PC-9 (cell line): ENCODE measurements around the gene IMMP2L. TPM values are rescaled to one million over a fixed set of nuclear protein-coding genes. Genes with fewer than 3 reads are reported as not detected.

Source experiments
- BruUV-seq: library from RNA; stranded (reverse); fragments of 400-500 nt; replicated peaks from 2 replicates; lab custom pipeline; 2021; lab: Mats Ljungman, UMichigan
- CTCF ChIA-PET: fragments of 300-600 bp; sonication (Branson Sonifier 250); formaldehyde crosslinking; loops from one replicate; lab custom pipeline; 2022; ENCODE audit warnings: antibody characterized with exemption; lab: Charles Lee
- POLR2A ChIA-PET: fragments of 300-600 bp; sonication (Branson Sonifier 250); formaldehyde crosslinking; loops from one replicate; lab custom pipeline; 2022; ENCODE audit warnings: antibody characterized with exemption; ENCODE audit not compliant: unreplicated experiment; lab: Charles Lee
- DNase-seq, 2 experiments: peaks; one replicate each; pipeline versions ENCODE4 v3.0.0 to v3.0.0-alpha.2; 2015 to 2022; ENCODE audit warnings: mixed read lengths in 1 of 2
- H2AFZ ChIP-seq: fragments of 200-600 bp; sonication (generic); 2 replicates; pipeline ENCODE4 v1.8.1; 2017; ENCODE audit warnings: antibody characterized with exemption
- H3F3A ChIP-seq: fragments of 200-600 bp; sonication (generic); 2 replicates; pipeline ENCODE4 v1.8.1; 2017; ENCODE audit warnings: antibody characterized with exemption, mild to moderate bottlenecking, low read depth; ENCODE audit not compliant: insufficient read depth
- H3K27ac ChIP-seq: fragments of 200-600 bp; sonication (generic); 2 replicates; pipeline ENCODE4 v1.6.1; 2016; ENCODE audit warnings: mixed run types
- H3K27me3 ChIP-seq: fragments of 200-600 bp; sonication (generic); 2 replicates; pipeline ENCODE4 v1.6.1; 2016; ENCODE audit warnings: low read depth, mixed run types; ENCODE audit not compliant: insufficient read depth
- H3K36me3 ChIP-seq: fragments of 200-600 bp; sonication (generic); 2 replicates; pipeline ENCODE4 v1.6.1; 2016; ENCODE audit warnings: low read depth, mixed run types
- H3K4me1 ChIP-seq: fragments of 200-600 bp; sonication (generic); replicated peaks from 2 replicates; pipeline ENCODE4 v1.6.1; 2016; ENCODE audit warnings: mixed run types; ENCODE audit not compliant: insufficient read depth
- H3K4me2 ChIP-seq: fragments of 200-600 bp; sonication (generic); 2 replicates; pipeline ENCODE4 v1.6.1; 2017; ENCODE audit warnings: mixed run types
- H3K4me3 ChIP-seq: fragments of 200-600 bp; sonication (generic); 2 replicates; pipeline ENCODE4 v1.6.1; 2016; ENCODE audit warnings: mixed run types
- H3K79me2 ChIP-seq: fragments of 200-600 bp; sonication (generic); 2 replicates; pipeline ENCODE4 v1.6.1; 2017; ENCODE audit warnings: low read depth, mixed run types
- H3K9me2 ChIP-seq: fragments of 200-600 bp; sonication (generic); 2 replicates; pipeline ENCODE4 v1.8.1; 2017; ENCODE audit warnings: mild to moderate bottlenecking; ENCODE audit not compliant: insufficient read depth
- H3K9me3 ChIP-seq: fragments of 200-600 bp; sonication (generic); 2 replicates; pipeline ENCODE4 v1.8.1; 2016; ENCODE audit warnings: low read depth; ENCODE audit not compliant: insufficient read depth
- H4K20me1 ChIP-seq: fragments of 200-600 bp; sonication (generic); 2 replicates; pipeline ENCODE4 v1.8.1; 2017; ENCODE audit not compliant: insufficient read depth
- EZH2 ChIP-seq: fragments of 200-600 bp; sonication (generic); IDR thresholded peaks from 2 replicates; pipeline ENCODE4 v1.8.0; 2017; ENCODE audit warnings: antibody characterized with exemption, low read depth
- intact Hi-C: fragments of 100-400 bp; cut with micrococcal nuclease; formaldehyde crosslinking; loops from one replicate; pipeline ENCODE4 v1.10.0; 2022; ENCODE audit not compliant: unreplicated experiment
- total RNA-seq: library from RNA; stranded (reverse); gene quantifications from 2 replicates; pipeline ENCODE4 v1.2.3, GENCODE V29; 2021
- TF ChIP-seq, protein P1 (sequence below): fragments of 200-600 bp; sonication (generic); conservative IDR thresholded peaks from 2 replicates; pipeline ENCODE4 v1.6.1; 2017; ENCODE audit warnings: mixed run types, antibody characterized with exemption, mild to moderate bottlenecking, moderate library complexity

The IMMP2L gene
- total RNA-seq, 1 experiment from 2014 or later, result 40.5 TPM

GRCh38 chr7:111262293-111263116 is 299.8 kb downstream of the IMMP2L start:
- Histone ChIP-seq H3K4me2 (no peak overlapping the region), H3K4me1 (no peaks in the 10 kb centered on the region), H2AFZ (no peak overlapping the region), H3K4me3 (no peak overlapping the region), H3K27me3 (no peaks in the 10 kb centered on the region), H3K79me2 (no peaks in the 10 kb centered on the region), H3K9me3 (no peaks in the 10 kb centered on the region), H3K27ac (no peak overlapping the region), H3F3A (no peaks in the 10 kb centered on the region), H3K36me3 (no peaks in the 10 kb centered on the region), H4K20me1 (no peaks in the 10 kb centered on the region), H3K9me2 (no peaks in the 10 kb centered on the region)
- POLR2A ChIA-PET, result interaction anchor here (0.5 kb wide), 1 partner anchor 121 kb away, joined by 5 read pairs; no protein-coding TSS in a partner anchor
- TF ChIP-seq, protein P1, sequence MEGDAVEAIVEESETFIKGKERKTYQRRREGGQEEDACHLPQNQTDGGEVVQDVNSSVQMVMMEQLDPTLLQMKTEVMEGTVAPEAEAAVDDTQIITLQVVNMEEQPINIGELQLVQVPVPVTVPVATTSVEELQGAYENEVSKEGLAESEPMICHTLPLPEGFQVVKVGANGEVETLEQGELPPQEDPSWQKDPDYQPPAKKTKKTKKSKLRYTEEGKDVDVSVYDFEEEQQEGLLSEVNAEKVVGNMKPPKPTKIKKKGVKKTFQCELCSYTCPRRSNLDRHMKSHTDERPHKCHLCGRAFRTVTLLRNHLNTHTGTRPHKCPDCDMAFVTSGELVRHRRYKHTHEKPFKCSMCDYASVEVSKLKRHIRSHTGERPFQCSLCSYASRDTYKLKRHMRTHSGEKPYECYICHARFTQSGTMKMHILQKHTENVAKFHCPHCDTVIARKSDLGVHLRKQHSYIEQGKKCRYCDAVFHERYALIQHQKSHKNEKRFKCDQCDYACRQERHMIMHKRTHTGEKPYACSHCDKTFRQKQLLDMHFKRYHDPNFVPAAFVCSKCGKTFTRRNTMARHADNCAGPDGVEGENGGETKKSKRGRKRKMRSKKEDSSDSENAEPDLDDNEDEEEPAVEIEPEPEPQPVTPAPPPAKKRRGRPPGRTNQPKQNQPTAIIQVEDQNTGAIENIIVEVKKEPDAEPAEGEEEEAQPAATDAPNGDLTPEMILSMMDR, result no peak
- no peak for TF ChIP-seq EZH2
- BruUV-seq, result no TSS peak
- intact Hi-C loops, result no loop called here
- CTCF ChIA-PET, result no interaction called here
- no peak for DNase-seq

DNA sequence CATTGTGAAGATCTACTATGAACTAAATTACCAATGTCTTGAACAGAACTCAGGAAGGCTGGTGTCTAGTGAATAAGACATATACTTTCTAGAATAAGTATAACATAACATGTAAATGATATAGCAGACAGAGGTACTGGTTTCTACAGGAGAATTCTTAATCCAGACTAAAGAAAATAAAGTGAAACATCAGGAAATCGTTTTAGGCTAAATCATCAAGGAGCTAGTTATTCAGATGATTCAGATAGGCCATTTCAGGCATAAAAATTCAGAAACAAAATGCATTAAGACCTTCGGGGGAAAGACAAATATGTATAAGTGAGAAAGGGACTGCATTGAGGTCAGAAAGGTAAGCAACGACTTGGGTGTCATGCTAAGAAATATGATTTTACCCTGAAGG is 300.8 kb downstream of the IMMP2L start:
- H3K9me3 ChIP-seq, result no peaks in the 10 kb centered on the region
- POLR2A ChIA-PET, result no interaction called here
- H3K27ac ChIP-seq, result no peak overlapping the region
- BruUV-seq, result no TSS peak
- no peaks in the 10 kb centered on the region for H3F3A ChIP-seq
- no peaks in the 10 kb centered on the region for H3K79me2 ChIP-seq
- intact Hi-C loops, result no loop called here
- H3K4me1 ChIP-seq, result no peaks in the 10 kb centered on the region
- no peaks in the 10 kb centered on the region for H3K27me3 ChIP-seq
- no peaks in the 10 kb centered on the region for H3K9me2 ChIP-seq
- no peaks in the 10 kb centered on the region for H3K36me3 ChIP-seq
- no peak overlapping the region for H3K4me2 ChIP-seq
- H2AFZ ChIP-seq, result no peak overlapping the region
- no peak overlapping the region for H3K4me3 ChIP-seq
- TF ChIP-seq, protein P1, result no peak
- no peak for TF ChIP-seq EZH2
- no peaks in the 10 kb centered on the region for H4K20me1 ChIP-seq
- no peak for DNase-seq
- CTCF ChIA-PET, result no interaction called here

DNA sequence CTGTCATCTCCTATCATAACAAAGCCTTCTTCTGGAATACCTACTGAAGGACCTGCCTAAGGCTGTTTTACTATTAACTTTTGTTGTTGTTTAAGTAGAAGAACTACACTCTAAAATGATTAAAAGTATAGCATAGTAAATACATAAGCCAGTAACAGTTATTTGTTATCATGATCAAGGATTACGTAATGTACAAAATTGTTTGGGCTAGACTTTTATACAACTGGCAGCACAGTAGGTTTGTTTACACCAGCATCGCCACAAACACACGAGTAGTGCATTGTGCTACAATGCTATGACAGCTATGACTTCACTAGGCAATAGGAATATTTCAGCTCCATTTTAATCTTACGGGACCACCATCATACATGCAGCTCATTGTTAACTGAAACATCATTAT is 302.3 kb downstream of the IMMP2L start:
- CTCF ChIA-PET, result no interaction called here
- POLR2A ChIA-PET, result no interaction called here

More for the DNA sequence above, 302.3 kb downstream of the IMMP2L start:
- no peaks in the 10 kb centered on the region for H3K4me1 ChIP-seq
- no TSS peak for BruUV-seq
- no peak for DNase-seq
- no peaks in the 10 kb centered on the region for H3K9me3 ChIP-seq
- no peaks in the 10 kb centered on the region for H3F3A ChIP-seq
- H2AFZ ChIP-seq, result no peak overlapping the region
- H3K4me3 ChIP-seq, result no peak overlapping the region
- H3K79me2 ChIP-seq, result no peaks in the 10 kb centered on the region
- no peak overlapping the region for H3K4me2 ChIP-seq
- no peaks in the 10 kb centered on the region for H3K36me3 ChIP-seq
- H3K27me3 ChIP-seq, result no peaks in the 10 kb centered on the region
- no peaks in the 10 kb centered on the region for H3K9me2 ChIP-seq
- TF ChIP-seq, protein P1, result no peak
- TF ChIP-seq EZH2, result no peak
- intact Hi-C loops, result no loop called here
- H3K27ac ChIP-seq, result no peak overlapping the region
- no peaks in the 10 kb centered on the region for H4K20me1 ChIP-seq
